Measurements from ENCODE around the gene ARHGAP26. TPM values are rescaled to one million over a fixed set of nuclear protein-coding genes. Genes with fewer than 3 reads are reported as not detected.
A peak's percentile ranks its signal among the peaks of the same experiment; 100 is the strongest.

The ARHGAP26 gene
- total and polyA plus RNA-seq, 4 experiments from 2014 or later, result 2.0 to 22.7 (median 17.3) TPM

DNA sequence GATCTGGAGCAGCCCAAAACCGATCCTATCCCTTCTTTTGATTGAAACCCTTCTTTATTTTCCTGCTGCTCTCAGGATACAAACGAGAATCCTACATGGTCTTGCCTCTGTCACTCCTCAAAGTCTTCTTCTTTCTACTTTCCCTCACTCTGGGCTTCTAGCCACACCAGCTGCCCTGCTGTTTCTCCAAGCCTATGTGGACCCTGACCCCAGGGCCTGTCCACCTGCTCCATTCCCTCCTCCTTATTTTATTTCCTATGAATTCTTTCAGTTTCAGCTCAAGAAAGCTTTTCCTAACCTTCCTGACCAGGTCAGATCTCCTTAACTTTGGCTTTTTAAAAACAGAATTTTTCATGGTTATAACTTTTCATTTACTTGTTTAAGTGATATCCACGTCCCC lies 141.0 kb downstream of the ARHGAP26 start:
- Mint-ChIP-seq H3K4me3 (no peak overlapping the region), H3K27ac (peak overlapping the region in 5 of 7 donors; percentile 13 to 82 (median 27)), H3K9me3 (peaks cover 0 to 2% (median 0%) of the 10 kb centered on the region in 8 donors), H3K27me3 (no peaks in the 10 kb centered on the region), H3K36me3 (peaks cover 58 to 59% of the 10 kb centered on the region in 2 donors), H3K4me1 (no peaks in the 10 kb centered on the region)
- POLR2A ChIA-PET (ENCODE audit: partially characterized antibody), result no interaction called here
- no peak for DNase-seq
- H3K9me3 ChIP-seq (ENCODE audit: control insufficient read depth in 1 of 2, low read length in 2 of 2), result no peaks in the 10 kb centered on the region
- no peak overlapping the region for H3K27ac ChIP-seq (ENCODE audit: low read depth, low read length)
- H3K4me1 ChIP-seq (ENCODE audit: insufficient read depth, low read length), result no peaks in the 10 kb centered on the region
- H3K27me3 ChIP-seq (ENCODE audit: insufficient read depth, low read length), result no peaks in the 10 kb centered on the region
- CTCF ChIA-PET (ENCODE audit: partially characterized antibody), result no interaction called here
- intact Hi-C loops (cut with micrococcal nuclease), result no loop called here
- no peak overlapping the region for H3K4me3 ChIP-seq (ENCODE audit: low read length in 2 of 2)
- no peaks in the 10 kb centered on the region for H3K36me3 ChIP-seq (ENCODE audit: insufficient read depth, low read length)

DNA sequence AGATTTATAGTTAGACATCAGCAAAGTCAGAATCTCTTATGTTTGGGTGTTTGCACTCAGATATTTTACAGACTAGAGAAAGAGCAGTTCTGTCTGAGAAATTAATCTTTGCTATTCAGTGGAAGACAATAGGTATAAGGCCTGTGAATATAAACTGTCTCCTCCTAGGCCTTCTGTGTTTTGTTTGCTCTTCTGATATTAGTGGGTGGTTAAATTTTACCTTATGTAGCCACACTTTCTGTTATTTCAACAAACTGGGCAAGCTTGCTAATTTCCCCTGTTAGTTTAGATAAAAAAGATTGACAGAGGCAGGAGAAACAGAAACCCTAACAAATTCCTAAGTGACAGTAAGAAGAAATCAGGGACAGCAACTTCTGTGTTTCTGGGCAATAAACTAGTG lies 141.6 kb downstream of the ARHGAP26 start:
- no peaks in the 10 kb centered on the region for H3K27me3 Mint-ChIP-seq
- H3K9me3 Mint-ChIP-seq, result peaks cover 0 to 2% (median 0%) of the 10 kb centered on the region in 8 donors
- Histone ChIP-seq H3K27ac (ENCODE audit: low read depth, low read length) (no peak overlapping the region), H3K36me3 (ENCODE audit: insufficient read depth, low read length) (no peaks in the 10 kb centered on the region), H3K4me1 (ENCODE audit: insufficient read depth, low read length) (no peaks in the 10 kb centered on the region), H3K9me3 (ENCODE audit: control insufficient read depth in 1 of 2, low read length in 2 of 2) (no peaks in the 10 kb centered on the region), H3K27me3 (ENCODE audit: insufficient read depth, low read length) (no peaks in the 10 kb centered on the region), H3K4me3 (ENCODE audit: low read length in 2 of 2) (no peak overlapping the region)
- H3K27ac Mint-ChIP-seq, result peak overlapping the region in 1 of 7 donors; percentile 38
- ChIA-PET CTCF (ENCODE audit: partially characterized antibody) (interaction anchor here (1.0 kb wide), 1 partner anchor 198 kb away, joined by 3 read pairs; no protein-coding TSS in a partner anchor), POLR2A (ENCODE audit: partially characterized antibody) (no interaction called here)
- H3K4me1 Mint-ChIP-seq, result no peaks in the 10 kb centered on the region
- intact Hi-C loops (cut with micrococcal nuclease), result no loop called here
- H3K36me3 Mint-ChIP-seq, result peaks cover 53 to 58% of the 10 kb centered on the region in 2 donors
- H3K4me3 Mint-ChIP-seq, result no peak overlapping the region
- DNase-seq, result no peak

DNA sequence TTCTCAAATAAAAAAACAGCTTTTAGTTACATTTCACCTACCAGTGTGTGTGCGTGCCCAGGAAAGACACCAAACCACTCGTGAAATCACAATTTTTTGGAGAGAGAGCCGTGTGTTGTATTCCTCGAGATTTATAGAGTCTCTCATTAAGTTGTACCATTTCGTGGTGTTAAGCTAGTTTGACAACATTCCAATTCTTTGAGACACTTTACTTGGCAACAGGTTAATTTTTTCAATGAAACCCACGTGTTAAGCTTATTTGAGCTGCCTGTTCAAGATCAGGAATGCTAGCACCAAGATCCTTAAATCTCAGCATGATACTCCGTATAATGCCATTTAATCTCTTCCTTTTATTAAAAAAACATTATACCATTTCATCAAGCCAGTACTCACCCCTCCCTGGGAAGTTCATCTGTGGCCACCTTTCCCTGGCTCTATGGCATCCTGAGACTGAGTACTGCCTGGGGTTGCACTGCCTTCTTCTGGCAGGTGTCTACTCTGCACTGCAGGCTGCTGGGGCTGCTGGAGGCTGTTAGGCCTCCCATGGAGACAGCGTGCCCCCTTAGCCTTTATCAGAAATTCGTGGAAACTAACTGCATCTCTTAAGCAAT lies 143.7 kb downstream of the ARHGAP26 start:
- H3K4me3 Mint-ChIP-seq, result no peak overlapping the region
- intact Hi-C loops (cut with micrococcal nuclease), result no loop called here
- Histone ChIP-seq H3K4me3 (ENCODE audit: low read length in 2 of 2) (no peak overlapping the region), H3K4me1 (ENCODE audit: insufficient read depth, low read length) (no peaks in the 10 kb centered on the region), H3K27ac (ENCODE audit: low read depth, low read length) (no peak overlapping the region), H3K36me3 (ENCODE audit: insufficient read depth, low read length) (no peaks in the 10 kb centered on the region), H3K9me3 (ENCODE audit: control insufficient read depth in 1 of 2, low read length in 2 of 2) (no peaks in the 10 kb centered on the region), H3K27me3 (ENCODE audit: insufficient read depth, low read length) (no peaks in the 10 kb centered on the region)
- no peaks in the 10 kb centered on the region for H3K4me1 Mint-ChIP-seq
- ChIA-PET POLR2A (ENCODE audit: partially characterized antibody) (no interaction called here), CTCF (ENCODE audit: partially characterized antibody) (interaction anchor here (1.0 to 1.4 kb wide), 4 partner anchors 8 to 200 kb away, joined by 3 to 5 read pairs (median 3); no protein-coding TSS in a partner anchor)
- no peak for DNase-seq
- no peak overlapping the region for H3K27ac Mint-ChIP-seq
- no peaks in the 10 kb centered on the region for H3K27me3 Mint-ChIP-seq
- peaks cover 0 to 2% (median 0%) of the 10 kb centered on the region in 8 donors for H3K9me3 Mint-ChIP-seq
- peaks cover 42% of the 10 kb centered on the region in 2 donors for H3K36me3 Mint-ChIP-seq

DNA sequence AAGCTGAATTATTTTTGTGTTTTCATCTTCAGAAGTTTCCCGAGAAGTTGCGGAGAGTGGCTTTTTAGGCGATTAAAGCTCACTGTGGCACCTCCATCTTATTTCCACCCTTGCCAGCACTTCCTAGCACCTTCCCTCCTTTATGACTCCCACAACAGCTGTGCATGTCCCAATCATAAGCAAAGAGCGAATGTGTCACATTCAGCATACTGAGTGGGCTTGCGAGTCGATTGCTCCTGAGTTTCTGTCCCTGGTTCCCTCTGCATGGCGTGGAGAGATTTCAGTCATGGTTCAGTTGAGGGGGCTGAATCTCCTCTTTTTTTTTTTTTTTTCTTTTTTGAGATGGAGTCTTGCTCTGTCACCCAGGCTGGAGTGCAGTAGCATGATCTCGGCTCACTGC lies 144.9 kb downstream of the ARHGAP26 start:
- Histone ChIP-seq H3K4me3 (ENCODE audit: low read length in 2 of 2) (no peak overlapping the region), H3K36me3 (ENCODE audit: insufficient read depth, low read length) (no peaks in the 10 kb centered on the region), H3K4me1 (ENCODE audit: insufficient read depth, low read length) (no peaks in the 10 kb centered on the region), H3K9me3 (ENCODE audit: control insufficient read depth in 1 of 2, low read length in 2 of 2) (no peaks in the 10 kb centered on the region), H3K27me3 (ENCODE audit: insufficient read depth, low read length) (no peaks in the 10 kb centered on the region), H3K27ac (ENCODE audit: low read depth, low read length) (no peak overlapping the region)
- H3K27ac Mint-ChIP-seq, result peak overlapping the region in 1 of 7 donors; percentile 60
- H3K9me3 Mint-ChIP-seq, result no peaks in the 10 kb centered on the region
- peaks cover 36 to 41% of the 10 kb centered on the region in 2 donors for H3K36me3 Mint-ChIP-seq
- POLR2A ChIA-PET (ENCODE audit: partially characterized antibody), result no interaction called here
- H3K4me1 Mint-ChIP-seq, result no peaks in the 10 kb centered on the region
- intact Hi-C loops (cut with micrococcal nuclease), result no loop called here
- no peak overlapping the region for H3K4me3 Mint-ChIP-seq
- DNase-seq, result no peak
- CTCF ChIA-PET (ENCODE audit: partially characterized antibody), result interaction anchor here (0.8 kb wide), 1 partner anchor 887 kb away, joined by 3 read pairs; no protein-coding TSS in a partner anchor
- no peaks in the 10 kb centered on the region for H3K27me3 Mint-ChIP-seq

DNA sequence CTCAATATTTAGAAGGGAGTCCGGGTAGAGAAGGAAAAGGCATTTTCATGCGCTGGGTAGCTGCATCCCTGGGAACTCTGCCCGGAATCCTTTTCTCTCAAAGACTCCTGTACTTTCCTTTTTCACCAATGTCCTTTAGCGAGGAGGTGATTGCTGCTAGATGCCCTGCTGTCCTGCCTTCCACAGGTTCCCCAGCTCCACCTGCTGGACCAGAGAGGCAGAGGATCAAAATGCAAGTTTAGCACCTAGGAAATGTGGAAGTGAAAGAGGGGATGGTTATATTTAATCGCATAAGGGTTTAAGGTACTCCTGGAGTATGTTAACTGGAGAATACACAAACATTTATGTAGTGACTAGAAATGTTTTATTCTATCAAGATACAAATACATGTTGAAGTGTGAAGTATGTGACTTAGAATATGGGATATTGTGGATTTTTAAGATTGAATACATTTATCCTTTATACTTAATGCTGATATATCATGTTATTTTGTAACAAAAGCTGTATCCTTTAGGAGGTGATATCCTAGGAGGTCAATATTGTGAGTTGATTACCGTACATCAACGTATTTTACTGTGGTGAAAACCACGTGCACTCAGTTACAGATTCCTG lies 145.7 kb downstream of the ARHGAP26 start:
- Histone ChIP-seq H3K27me3 (ENCODE audit: insufficient read depth, low read length) (no peaks in the 10 kb centered on the region), H3K4me3 (ENCODE audit: low read length in 2 of 2) (no peak overlapping the region), H3K4me1 (ENCODE audit: insufficient read depth, low read length) (no peaks in the 10 kb centered on the region), H3K36me3 (ENCODE audit: insufficient read depth, low read length) (no peaks in the 10 kb centered on the region), H3K9me3 (ENCODE audit: control insufficient read depth in 1 of 2, low read length in 2 of 2) (no peaks in the 10 kb centered on the region), H3K27ac (ENCODE audit: low read depth, low read length) (no peak overlapping the region)
- H3K9me3 Mint-ChIP-seq, result no peaks in the 10 kb centered on the region
- H3K36me3 Mint-ChIP-seq, result peaks cover 35 to 38% of the 10 kb centered on the region in 2 donors
- ChIA-PET CTCF (ENCODE audit: partially characterized antibody) (interaction anchor here (0.7 to 1.3 kb wide), 4 partner anchors 9 to 1271 kb away, joined by 3 to 4 read pairs (median 3); no protein-coding TSS in a partner anchor), POLR2A (ENCODE audit: partially characterized antibody) (no interaction called here)
- no peaks in the 10 kb centered on the region for H3K27me3 Mint-ChIP-seq
- H3K4me3 Mint-ChIP-seq, result no peak overlapping the region
- no peak for DNase-seq
- no peaks in the 10 kb centered on the region for H3K4me1 Mint-ChIP-seq
- H3K27ac Mint-ChIP-seq, result no peak overlapping the region
- intact Hi-C loops (cut with micrococcal nuclease), result no loop called here

DNA sequence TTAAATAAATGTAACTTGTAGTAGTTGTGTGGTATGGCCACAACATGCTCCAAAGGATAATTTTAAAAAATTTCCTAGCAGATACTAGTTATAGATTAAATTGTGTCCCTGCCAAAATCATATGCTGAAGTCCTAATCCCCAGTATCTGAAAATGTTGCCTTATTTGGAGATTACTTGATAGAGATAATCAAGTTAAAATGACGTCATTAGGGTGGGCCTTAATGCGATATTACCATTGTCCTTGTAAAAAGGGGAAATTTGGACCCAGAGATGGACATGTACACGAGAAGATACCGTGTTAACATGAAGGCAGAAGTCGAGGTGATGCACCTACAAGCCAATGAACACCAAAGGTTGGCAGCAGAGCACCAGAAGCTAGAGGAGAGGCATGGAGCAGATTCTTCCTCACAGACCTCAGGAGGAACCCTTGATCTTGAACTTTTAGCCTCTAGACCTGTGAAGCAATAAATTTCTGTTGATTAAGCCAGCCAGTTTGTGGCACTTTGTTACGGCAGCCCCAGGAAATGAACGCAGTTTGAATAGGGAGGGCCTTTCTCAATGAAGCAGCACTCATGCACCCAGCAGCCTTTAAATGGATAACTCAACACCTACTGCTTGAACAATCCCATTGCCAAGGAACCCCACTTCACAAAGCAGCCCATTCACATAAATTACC lies 148.9 kb downstream of the ARHGAP26 start:
- no peaks in the 10 kb centered on the region for H3K27me3 ChIP-seq (ENCODE audit: insufficient read depth, low read length)
- Mint-ChIP-seq H3K4me3 (no peak overlapping the region), H3K9me3 (no peaks in the 10 kb centered on the region), H3K36me3 (peaks cover 11% of the 10 kb centered on the region in 2 donors), H3K27ac (peak overlapping the region in 2 of 7 donors; percentile 47 to 51), H3K4me1 (peaks cover 3 to 11% (median 7%) of the 10 kb centered on the region in 4 donors), H3K27me3 (no peaks in the 10 kb centered on the region)
- H3K36me3 ChIP-seq (ENCODE audit: insufficient read depth, low read length), result no peaks in the 10 kb centered on the region
- DNase-seq, result no peak
- no peak overlapping the region for H3K4me3 ChIP-seq (ENCODE audit: low read length in 2 of 2)
- H3K9me3 ChIP-seq (ENCODE audit: control insufficient read depth in 1 of 2, low read length in 2 of 2), result no peaks in the 10 kb centered on the region
- intact Hi-C loops (cut with micrococcal nuclease), result no loop called here
- ChIA-PET CTCF (ENCODE audit: partially characterized antibody) (interaction anchor here (1.1 kb wide), 1 partner anchor 84 kb away, joined by 3 read pairs; no protein-coding TSS in a partner anchor), POLR2A (ENCODE audit: partially characterized antibody) (no interaction called here)
- H3K4me1 ChIP-seq (ENCODE audit: insufficient read depth, low read length), result peaks cover 2% of the 10 kb centered on the region
- no peak overlapping the region for H3K27ac ChIP-seq (ENCODE audit: low read depth, low read length)
